VCaP (cell line): ENCODE data around the gene CENPO.
"Not testable (repeated sequence)": the region's sequence is repeated elsewhere in the genome, so short reads cannot be mapped to it uniquely, and the experiment has no call there.

ENCODE experiments used
- H3K27ac ChIP-seq: fragments of 450-650 bp; 2 replicates; pipeline ENCODE4 v1.5.1; 2017
- TF ChIP-seq, protein P1 (sequence below): fragments of 450-650 bp; conservative IDR thresholded peaks from 2 replicates; pipeline ENCODE4 v1.5.1; 2017; ENCODE audit warnings: mild to moderate bottlenecking, moderate library complexity

Gene CENPO

DNA sequence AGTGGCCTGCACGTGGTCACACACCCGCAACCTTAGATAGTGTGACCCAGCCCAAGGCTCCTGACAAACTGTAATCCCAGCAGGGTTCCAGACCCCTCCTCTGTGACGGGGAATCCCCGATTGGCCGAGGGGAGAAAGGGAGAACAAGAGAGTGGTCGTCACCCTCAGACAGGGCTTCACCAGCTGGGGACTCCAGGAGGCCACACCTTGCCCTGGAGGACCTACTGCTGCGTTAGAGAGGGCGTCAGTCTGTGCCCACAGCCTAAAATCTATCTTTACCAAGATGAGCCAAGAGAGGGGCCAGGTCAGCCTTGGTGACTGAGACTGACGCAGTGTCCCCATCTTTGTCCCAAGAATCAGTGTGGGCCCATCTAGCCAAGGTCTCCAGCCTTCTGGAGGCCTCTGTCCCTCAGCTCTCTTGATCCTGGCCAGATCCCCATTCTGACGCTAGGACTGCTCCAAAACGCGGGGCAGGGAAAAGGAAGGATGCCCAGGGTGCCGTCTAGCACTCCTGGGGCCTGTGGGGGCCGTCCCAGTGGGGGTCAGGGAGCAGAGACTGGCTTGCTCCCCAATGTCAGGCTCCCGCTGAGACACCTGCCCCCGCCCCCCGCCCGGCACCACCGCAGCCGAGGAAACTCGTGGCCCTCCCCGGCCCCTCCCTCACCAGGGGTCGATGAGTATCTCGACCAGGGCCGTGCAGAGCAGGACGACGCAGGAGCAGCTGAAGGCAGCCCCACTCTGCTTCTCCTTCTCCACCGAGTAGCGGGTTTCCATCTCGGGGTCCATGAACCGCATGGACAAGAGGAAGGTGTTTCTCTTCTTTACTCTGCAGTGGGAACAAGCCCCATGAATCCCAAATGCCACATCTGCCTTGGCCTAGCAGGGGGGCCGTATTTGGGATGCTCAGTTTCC is 40.9 kb downstream of the CENPO start:
- H3K27ac ChIP-seq, result no peak overlapping the region
- TF ChIP-seq, protein P1, sequence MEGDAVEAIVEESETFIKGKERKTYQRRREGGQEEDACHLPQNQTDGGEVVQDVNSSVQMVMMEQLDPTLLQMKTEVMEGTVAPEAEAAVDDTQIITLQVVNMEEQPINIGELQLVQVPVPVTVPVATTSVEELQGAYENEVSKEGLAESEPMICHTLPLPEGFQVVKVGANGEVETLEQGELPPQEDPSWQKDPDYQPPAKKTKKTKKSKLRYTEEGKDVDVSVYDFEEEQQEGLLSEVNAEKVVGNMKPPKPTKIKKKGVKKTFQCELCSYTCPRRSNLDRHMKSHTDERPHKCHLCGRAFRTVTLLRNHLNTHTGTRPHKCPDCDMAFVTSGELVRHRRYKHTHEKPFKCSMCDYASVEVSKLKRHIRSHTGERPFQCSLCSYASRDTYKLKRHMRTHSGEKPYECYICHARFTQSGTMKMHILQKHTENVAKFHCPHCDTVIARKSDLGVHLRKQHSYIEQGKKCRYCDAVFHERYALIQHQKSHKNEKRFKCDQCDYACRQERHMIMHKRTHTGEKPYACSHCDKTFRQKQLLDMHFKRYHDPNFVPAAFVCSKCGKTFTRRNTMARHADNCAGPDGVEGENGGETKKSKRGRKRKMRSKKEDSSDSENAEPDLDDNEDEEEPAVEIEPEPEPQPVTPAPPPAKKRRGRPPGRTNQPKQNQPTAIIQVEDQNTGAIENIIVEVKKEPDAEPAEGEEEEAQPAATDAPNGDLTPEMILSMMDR, result no peak

DNA sequence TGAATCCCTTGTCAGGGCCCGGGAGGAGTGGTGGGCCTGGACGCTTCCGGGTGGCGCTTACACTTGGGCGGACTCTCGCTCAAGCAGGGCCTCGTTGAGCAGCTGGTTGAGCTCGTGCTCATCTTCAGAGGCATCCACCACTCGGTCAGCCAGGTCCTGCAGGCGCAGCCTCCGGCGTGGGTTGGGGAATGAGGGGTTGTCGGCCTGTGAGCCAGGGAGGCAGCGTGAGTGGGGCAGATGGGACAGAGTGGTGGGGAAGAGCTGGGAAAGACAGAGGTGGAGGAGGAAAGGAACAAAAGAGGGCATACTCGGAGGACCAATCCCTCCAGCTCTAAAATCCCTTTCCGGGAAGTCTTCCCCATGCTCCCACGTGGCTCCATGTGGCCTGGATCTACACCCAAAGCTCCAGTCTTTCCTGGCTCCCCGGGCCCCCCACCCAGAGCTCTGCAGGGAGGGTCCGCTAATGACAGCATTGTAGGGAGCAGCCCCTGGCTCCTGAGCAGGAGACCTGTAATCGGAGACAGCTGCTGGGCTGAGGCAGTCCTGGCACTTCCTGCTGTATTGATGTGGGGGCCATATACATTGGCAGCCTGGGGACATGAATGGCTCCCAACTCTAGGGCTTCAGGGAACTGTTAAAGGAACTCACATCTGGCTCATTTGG is 41.6 kb downstream of the CENPO start:
- TF ChIP-seq, protein P1, result no peak
- H3K27ac ChIP-seq, result no peak overlapping the region

DNA sequence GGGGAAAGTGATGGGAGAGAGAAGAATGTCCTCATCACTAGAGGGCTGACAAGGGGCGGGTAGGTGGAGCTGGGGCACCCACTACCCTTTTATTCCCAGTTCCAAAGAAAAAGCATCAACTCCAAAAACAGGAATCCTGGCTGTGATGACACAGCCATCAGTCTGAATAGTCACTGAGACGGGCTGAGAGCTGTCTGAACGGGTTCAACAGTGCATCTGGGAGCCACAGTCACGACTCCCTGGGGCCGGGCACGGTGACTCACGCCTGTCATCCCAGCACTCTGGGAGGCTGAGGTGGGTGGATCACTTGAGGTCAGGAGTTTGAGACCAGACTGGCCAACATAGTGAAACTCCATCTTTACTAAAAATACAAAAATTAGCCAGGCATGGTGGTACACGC is 42.2 kb downstream of the CENPO start:
- not testable (repeated sequence) for H3K27ac ChIP-seq

DNA sequence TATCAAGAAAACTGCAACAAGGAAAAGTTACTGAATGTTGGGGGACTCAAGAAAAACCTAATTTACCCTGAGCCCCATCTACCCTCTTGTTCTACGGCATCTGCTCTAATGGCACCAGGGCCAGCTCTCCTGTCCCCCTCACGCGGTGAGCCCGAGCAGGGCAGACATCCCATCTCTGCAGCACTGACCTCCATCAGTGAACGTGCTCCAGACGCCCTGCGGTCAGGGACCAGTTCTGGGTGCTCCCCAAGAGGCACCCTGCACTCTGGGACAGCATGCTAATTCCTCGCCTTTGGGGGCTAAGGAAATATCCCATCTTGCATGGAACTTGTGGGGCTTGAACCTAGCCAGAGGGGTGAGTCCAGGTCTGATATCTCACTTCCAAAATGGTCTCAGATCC is 43.0 kb downstream of the CENPO start:
- H3K27ac ChIP-seq, result no peak overlapping the region
- TF ChIP-seq, protein P1, result no peak

DNA sequence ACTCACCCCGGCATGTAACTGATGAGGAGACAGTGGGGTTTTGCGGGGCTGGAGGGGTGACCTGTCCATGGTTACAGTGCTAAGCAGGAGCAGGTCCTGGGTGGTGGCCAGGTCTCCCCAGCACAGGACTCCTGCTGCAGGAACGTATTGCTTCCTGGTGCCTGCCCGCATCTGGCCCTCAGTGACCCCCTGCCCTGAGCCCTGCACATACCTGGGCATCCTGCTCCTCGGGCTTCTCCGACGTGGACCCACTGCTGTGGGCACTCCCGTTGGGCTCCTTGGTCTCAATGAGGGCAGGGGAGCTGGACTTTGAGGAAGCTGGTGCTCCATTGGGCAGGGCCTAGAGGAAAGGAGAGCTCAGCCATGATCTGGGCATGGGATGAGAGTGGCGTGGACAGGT is 43.5 kb downstream of the CENPO start:
- H3K27ac ChIP-seq, result no peak overlapping the region
- TF ChIP-seq, protein P1, result no peak

DNA sequence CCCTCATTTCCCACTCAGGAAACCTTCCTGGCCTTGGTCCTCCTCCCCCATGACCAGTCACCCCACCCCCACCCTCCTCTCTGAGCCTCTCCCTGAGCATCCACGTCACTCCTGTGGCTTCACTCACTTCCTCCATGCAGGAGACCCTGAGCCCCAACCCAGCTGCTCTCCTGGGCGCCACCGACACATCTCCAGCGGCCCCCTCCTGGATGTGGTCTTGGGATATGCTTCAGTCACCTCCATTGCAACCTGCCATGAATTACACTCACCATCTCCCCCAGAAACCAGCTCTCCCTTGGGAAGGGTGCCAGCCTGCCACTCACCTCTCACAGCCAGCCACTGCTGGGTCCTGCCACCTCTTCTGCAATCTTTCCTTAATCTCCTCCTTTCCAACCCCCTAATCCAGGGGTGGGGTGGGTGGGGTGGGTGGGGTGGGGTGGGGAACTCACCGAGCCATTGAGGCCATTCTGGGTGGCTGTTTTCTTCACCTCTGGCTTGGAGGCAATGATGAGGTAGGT is 44.8 kb downstream of the CENPO start:
- TF ChIP-seq, protein P1, result no peak
- H3K27ac ChIP-seq, result no peak overlapping the region

DNA sequence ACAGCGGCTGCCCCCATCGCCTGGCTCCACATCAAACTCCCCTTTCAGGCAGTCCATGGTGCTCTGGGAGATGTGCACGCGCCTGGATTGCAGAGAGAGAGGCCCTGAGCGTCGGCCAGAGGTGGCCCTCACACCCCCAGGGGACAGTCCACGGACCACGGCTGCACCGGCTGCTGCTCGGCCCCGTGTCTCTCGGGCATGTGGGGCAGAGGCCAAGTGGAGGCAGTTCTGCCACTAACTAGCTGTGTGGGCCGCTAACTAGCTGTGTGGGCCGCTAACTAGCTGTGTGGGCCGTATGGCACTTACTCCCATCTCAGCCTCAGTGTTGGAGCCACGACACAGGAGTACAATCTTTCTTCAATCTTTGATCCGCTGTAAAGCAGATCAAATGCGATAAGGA is 45.3 kb downstream of the CENPO start:
- H3K27ac ChIP-seq, result no peak overlapping the region
- TF ChIP-seq, protein P1, result no peak
